Thyroid gland (tissue), 4 donors: Measurements from ENCODE around the gene OR2M2. TPM values are rescaled to one million over a fixed set of nuclear protein-coding genes. Genes with fewer than 3 reads are reported as not detected.

Experiments
- DNase-seq, 2 donors: peaks; one replicate each; pipeline ENCODE4 v3.0.0-alpha.2; 2019
- H3K27ac ChIP-seq, 3 donors: fragments of 200-600 bp; sonication (generic); 1 replicate in 2 of 3; 2 replicates in 1 of 3; pipeline ENCODE4 v1.5.1; 2016 to 2019; ENCODE audit warnings: mild to moderate bottlenecking in 1 of 3, moderate library complexity in 1 of 3
- H3K27me3 ChIP-seq: fragments of 200-600 bp; sonication (generic); one replicate; pipeline ENCODE4 v1.5.1; 2019
- H3K36me3 ChIP-seq, 2 donors: fragments of 200-600 bp; sonication (generic); one replicate each; pipeline ENCODE4 v1.5.1; 2016 to 2019
- H3K4me1 ChIP-seq, 2 donors: fragments of 200-600 bp; sonication (generic); one replicate each; pipeline ENCODE4 v1.5.1; 2017 to 2019
- H3K4me3 ChIP-seq, 3 donors: fragments of 200-600 bp; sonication (generic); replicated peaks in 1 of 3; 1 replicate in 2 of 3; 2 replicates in 1 of 3; pipeline ENCODE4 v1.5.1; 2016; ENCODE audit warnings: mild to moderate bottlenecking in 1 of 3
- H3K9me3 ChIP-seq: fragments of 200-600 bp; sonication (generic); one replicate; pipeline ENCODE4 v1.5.1; 2017
- POLR2A ChIP-seq, 2 donors: fragments of 450-650 bp; IDR thresholded peaks; one replicate each; pipeline ENCODE4 v1.6.1; 2017; ENCODE audit warnings: antibody characterized with exemption in 2 of 2, mild to moderate bottlenecking in 2 of 2, moderate library complexity in 1 of 2
- WGBS, 2 donors: methylation state at CpG; one replicate each; pipeline ENCODE4 v1.1.5; 2017; 5-methylcytosine and 5-hydroxymethylcytosine counted together
- intact Hi-C: fragments of 100-400 bp; cut with DNase I; formaldehyde crosslinking; loops from one replicate; pipeline ENCODE4 v1.15.1; 2023
- total RNA-seq, 4 donors: library from RNA; depleted of rRNA; stranded (reverse); fragments of >200 nt; gene quantifications; one replicate each; pipeline ENCODE4 v1.2.3, GENCODE V29; 2016
- TF ChIP-seq, protein P1 (sequence below), 6 experiments: fragments of 200-600 bp in 3 of 6; fragments of 450-650 bp in 3 of 6; sonication (generic) in 3 of 6; IDR thresholded peaks; one replicate each; pipeline ENCODE4 v1.5.1; 2016 to 2019; ENCODE audit warnings: antibody characterized with exemption in 6 of 6, mild to moderate bottlenecking in 2 of 6, inconsistent platforms in 1 of 6, moderate library complexity in 1 of 6

Gene OR2M2, protein sequence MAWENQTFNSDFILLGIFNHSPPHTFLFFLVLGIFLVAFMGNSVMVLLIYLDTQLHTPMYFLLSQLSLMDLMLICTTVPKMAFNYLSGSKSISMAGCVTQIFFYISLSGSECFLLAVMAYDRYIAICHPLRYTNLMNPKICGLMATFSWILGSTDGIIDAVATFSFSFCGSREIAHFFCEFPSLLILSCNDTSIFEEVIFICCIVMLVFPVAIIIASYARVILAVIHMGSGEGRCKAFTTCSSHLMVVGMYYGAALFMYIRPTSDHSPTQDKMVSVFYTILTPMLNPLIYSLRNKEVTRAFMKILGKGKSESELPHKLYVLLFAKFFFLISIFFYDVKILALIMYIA
- total RNA-seq = not detected

DNA sequence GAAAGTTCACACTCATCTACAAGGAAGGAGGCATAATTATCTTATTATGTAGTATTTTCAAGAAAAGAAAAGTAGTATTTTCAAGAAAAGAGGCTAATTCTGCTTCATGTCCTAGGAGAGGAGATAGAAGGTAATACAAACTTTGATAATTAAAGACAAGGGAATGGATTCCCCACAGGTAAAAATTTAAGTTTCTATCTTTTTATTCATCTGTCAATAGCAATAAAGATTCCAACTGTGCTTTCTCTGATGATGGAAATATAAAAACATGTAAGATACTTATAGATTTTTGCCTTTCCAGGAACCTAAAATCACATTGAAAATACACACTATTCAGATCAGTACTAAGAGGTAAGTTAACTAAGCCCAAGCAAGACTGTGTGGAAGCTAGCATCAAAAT, at the start of gene OR2M2:
TSS of gene OR2M2 (plus strand) at position 301 of the 400 bp plus-strand sequence. CDS start 5,165 bp downstream, outside the sequence.
- no peaks in the 10 kb centered on the region for H3K4me1 ChIP-seq
- H3K27me3 ChIP-seq = no peaks in the 10 kb centered on the region
- H3K36me3 ChIP-seq = no peaks in the 10 kb centered on the region
- no peak within 1 kb of the TSS for H3K27ac ChIP-seq
- intact Hi-C loops = no loop called here
- TF ChIP-seq, protein P1, sequence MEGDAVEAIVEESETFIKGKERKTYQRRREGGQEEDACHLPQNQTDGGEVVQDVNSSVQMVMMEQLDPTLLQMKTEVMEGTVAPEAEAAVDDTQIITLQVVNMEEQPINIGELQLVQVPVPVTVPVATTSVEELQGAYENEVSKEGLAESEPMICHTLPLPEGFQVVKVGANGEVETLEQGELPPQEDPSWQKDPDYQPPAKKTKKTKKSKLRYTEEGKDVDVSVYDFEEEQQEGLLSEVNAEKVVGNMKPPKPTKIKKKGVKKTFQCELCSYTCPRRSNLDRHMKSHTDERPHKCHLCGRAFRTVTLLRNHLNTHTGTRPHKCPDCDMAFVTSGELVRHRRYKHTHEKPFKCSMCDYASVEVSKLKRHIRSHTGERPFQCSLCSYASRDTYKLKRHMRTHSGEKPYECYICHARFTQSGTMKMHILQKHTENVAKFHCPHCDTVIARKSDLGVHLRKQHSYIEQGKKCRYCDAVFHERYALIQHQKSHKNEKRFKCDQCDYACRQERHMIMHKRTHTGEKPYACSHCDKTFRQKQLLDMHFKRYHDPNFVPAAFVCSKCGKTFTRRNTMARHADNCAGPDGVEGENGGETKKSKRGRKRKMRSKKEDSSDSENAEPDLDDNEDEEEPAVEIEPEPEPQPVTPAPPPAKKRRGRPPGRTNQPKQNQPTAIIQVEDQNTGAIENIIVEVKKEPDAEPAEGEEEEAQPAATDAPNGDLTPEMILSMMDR (IDR thresholded peaks at IDR 0.05) = no peak
- TF ChIP-seq POLR2A (IDR thresholded peaks at IDR 0.05) = no peak
- H3K9me3 ChIP-seq = no peaks in the 10 kb centered on the region
- no peak within 1 kb of the TSS for H3K4me3 ChIP-seq
- no peak for DNase-seq

DNA sequence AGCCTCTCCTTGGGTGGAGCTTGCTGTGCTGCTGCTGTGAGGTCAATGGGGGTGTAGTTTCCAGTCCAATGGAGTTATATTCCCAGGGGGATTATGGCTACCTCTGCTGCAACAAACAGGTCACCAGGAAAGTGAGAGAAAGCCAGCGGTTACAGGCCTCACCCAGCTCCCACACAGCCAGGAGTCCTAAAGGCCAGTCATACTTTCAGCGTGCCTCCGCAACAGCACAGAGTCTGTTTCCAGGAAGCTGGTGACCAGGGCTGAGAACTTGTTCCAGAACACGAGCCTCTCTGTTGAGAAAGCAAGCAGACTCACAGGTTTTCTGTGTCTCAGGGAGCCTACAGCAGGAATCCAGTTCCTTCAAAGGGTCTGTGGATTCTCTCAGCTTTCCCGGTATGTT, 47.0 kb upstream of the OR2M2 start:
- no peaks in the 10 kb centered on the region for H3K27me3 ChIP-seq
- no peak for DNase-seq
- no peaks in the 10 kb centered on the region for H3K9me3 ChIP-seq
- no peaks in the 10 kb centered on the region for H3K4me1 ChIP-seq
- H3K4me3 ChIP-seq = no peak overlapping the region
- no peaks in the 10 kb centered on the region for H3K36me3 ChIP-seq
- intact Hi-C loops = no loop called here
- no peak for TF ChIP-seq POLR2A (IDR thresholded peaks at IDR 0.05)
- TF ChIP-seq, protein P1 (IDR thresholded peaks at IDR 0.05) = no peak
- no peak overlapping the region for H3K27ac ChIP-seq
- WGBS, 2 donors = 77 to 86% methylated on average over 5 of the region's 5 CpGs

DNA sequence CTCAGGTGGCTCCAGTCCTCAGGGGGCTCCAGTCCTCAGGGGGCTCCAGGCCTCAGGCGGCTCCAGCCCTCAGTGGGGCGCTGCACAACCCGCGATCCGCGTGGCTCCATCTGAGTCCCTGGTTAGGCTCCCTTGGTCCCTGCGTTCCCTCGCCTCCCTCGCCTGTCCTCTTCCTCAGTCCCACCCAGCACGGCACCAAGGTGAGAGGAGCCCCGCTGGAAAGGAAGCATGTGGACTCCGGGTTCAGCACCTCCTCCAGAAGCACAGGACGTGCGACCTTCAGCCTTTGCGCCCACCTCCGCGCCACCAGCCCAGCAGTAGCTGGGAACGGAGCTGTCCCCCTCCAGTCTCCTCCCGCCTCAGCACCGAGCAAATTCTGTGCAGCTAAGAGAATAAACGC, 37.8 kb upstream of the OR2M2 start:
- H3K27me3 ChIP-seq = no peaks in the 10 kb centered on the region
- H3K4me1 ChIP-seq = no peaks in the 10 kb centered on the region
- intact Hi-C loops = no loop called here
- TF ChIP-seq, protein P1 (IDR thresholded peaks at IDR 0.05) = no peak
- TF ChIP-seq POLR2A (IDR thresholded peaks at IDR 0.05) = no peak
- no peaks in the 10 kb centered on the region for H3K36me3 ChIP-seq
- no peak for DNase-seq
- 66 to 84% methylated on average over 21 of the region's 21 CpGs for WGBS, 2 donors
- H3K9me3 ChIP-seq = no peaks in the 10 kb centered on the region
- H3K4me3 ChIP-seq = no peak overlapping the region
- no peak overlapping the region for H3K27ac ChIP-seq

DNA sequence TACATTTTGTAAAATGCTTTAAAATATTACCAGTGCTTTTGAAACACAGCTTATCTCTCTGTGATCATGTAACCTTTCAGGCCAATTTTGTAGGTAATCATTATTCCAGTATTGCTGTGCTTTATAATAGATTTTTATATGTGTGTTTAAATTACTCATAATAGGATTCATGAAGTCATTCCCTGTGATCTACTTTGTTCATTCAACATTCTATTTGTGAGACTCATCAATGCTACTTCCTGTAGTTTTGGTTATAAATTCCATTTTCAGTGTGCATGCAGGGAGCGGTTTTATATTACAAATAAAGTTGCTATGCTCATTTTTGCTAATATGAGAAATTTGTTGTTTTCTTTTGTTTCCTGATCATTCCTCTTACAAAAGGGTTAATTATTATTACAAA, 33.8 kb upstream of the OR2M2 start:
- TF ChIP-seq, protein P1 (IDR thresholded peaks at IDR 0.05) = no peak
- TF ChIP-seq POLR2A (IDR thresholded peaks at IDR 0.05) = no peak
- H3K27me3 ChIP-seq = no peaks in the 10 kb centered on the region
- intact Hi-C loops = no loop called here
- H3K4me1 ChIP-seq = no peaks in the 10 kb centered on the region
- no peaks in the 10 kb centered on the region for H3K36me3 ChIP-seq
- no peaks in the 10 kb centered on the region for H3K9me3 ChIP-seq
- H3K27ac ChIP-seq = no peak overlapping the region
- no peak for DNase-seq
- WGBS, 2 donors = 77 to 86% methylated on average over 1 of the region's 1 CpG
- H3K4me3 ChIP-seq = no peak overlapping the region

DNA sequence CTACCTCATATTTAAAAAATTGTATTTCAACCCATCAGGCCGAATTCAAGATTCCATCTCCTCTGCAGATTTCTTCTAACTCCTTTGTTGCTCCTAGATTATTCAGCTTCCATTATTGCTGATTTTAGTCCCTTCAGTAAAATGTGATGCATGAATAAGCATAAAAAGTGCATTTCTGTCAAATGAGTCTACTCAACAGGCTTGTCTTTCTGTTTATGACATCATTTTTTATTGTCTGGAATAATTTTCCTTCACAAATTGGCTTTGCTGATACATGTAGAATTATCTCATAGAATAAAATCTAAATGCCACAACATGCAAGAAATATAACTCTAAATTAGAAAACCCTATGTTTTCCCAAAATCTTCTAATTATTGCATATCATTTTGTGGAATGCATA, 31.3 kb upstream of the OR2M2 start:
- 44 to 54% methylated on average over 1 of the region's 1 CpG for WGBS, 2 donors

More for the DNA sequence above, 31.3 kb upstream of the OR2M2 start:
- Histone ChIP-seq H3K36me3 (no peaks in the 10 kb centered on the region), H3K27me3 (no peaks in the 10 kb centered on the region), H3K4me3 (no peak overlapping the region), H3K27ac (no peak overlapping the region), H3K4me1 (no peaks in the 10 kb centered on the region), H3K9me3 (no peaks in the 10 kb centered on the region)
- intact Hi-C loops = no loop called here
- DNase-seq = no peak
- TF ChIP-seq, protein P1 (IDR thresholded peaks at IDR 0.05) = no peak
- no peak for TF ChIP-seq POLR2A (IDR thresholded peaks at IDR 0.05)
